Neural progenitor cell (in vitro differentiated cells): ENCODE results near the gene ABHD1. TPM values are rescaled to one million over a fixed set of nuclear protein-coding genes. Genes with fewer than 3 reads are reported as not detected.

Experiments used
- DNase-seq: peaks from one replicate; pipeline ENCODE4 v3.0.0-alpha.2; 2016; ENCODE audit warnings: low spot score
- H2AFZ ChIP-seq: fragments of 200-600 bp; sonication (generic); replicated peaks from 2 replicates; pipeline ENCODE4 v1.6.1; 2016; ENCODE audit warnings: antibody characterized with exemption
- H3F3A ChIP-seq: fragments of 200-600 bp; sonication (generic); 2 replicates; pipeline ENCODE4 v1.6.1; 2016; ENCODE audit warnings: antibody characterized with exemption, low read depth
- H3K27ac ChIP-seq: fragments of 200-600 bp; sonication (generic); 2 replicates; pipeline ENCODE4 v1.5.1; 2016; ENCODE audit warnings: mild to moderate bottlenecking
- H3K27me3 ChIP-seq: fragments of 200-600 bp; sonication (generic); 2 replicates; pipeline ENCODE4 v1.6.1; 2016; ENCODE audit warnings: mild to moderate bottlenecking, moderate library complexity
- H3K36me3 ChIP-seq: fragments of 200-600 bp; sonication (generic); 2 replicates; pipeline ENCODE4 v1.5.1; 2016
- H3K4me1 ChIP-seq: fragments of 200-600 bp; sonication (generic); 2 replicates; pipeline ENCODE4 v1.6.1; 2016; ENCODE audit warnings: mixed run types
- H3K4me2 ChIP-seq: fragments of 200-600 bp; sonication (generic); 2 replicates; pipeline ENCODE4 v1.6.1; 2016
- H3K4me3 ChIP-seq: fragments of 200-600 bp; sonication (generic); 2 replicates; pipeline ENCODE4 v1.5.1; 2016
- H3K79me2 ChIP-seq: fragments of 200-600 bp; sonication (generic); 2 replicates; pipeline ENCODE4 v1.6.1; 2016; ENCODE audit warnings: low read depth
- H3K9ac ChIP-seq: fragments of 200-600 bp; sonication (generic); 2 replicates; pipeline ENCODE4 v1.6.1; 2016
- H3K9me3 ChIP-seq: fragments of 200-600 bp; sonication (generic); 2 replicates; pipeline ENCODE4 v1.5.1; 2016; ENCODE audit warnings: low read depth
- H4K20me1 ChIP-seq: fragments of 200-600 bp; sonication (generic); 2 replicates; pipeline ENCODE4 v1.6.1; 2016; ENCODE audit warnings: low read depth
- H3K27ac Mint-ChIP-seq: 3 replicates; pipeline ENCODE4 v1.8.0; 2021; ENCODE audit warnings: mixed read lengths
- H3K27me3 Mint-ChIP-seq: 2 replicates; pipeline ENCODE4 v1.8.0; 2022; ENCODE audit warnings: low read depth, mild to moderate bottlenecking, inconsistent platforms, moderate library complexity, mixed read lengths; ENCODE audit not compliant: insufficient read depth
- H3K36me3 Mint-ChIP-seq: 3 replicates; pipeline ENCODE4 v1.8.0; 2021; ENCODE audit warnings: mixed read lengths
- H3K4me1 Mint-ChIP-seq: 3 replicates; pipeline ENCODE4 v1.8.0; 2021; ENCODE audit warnings: mixed read lengths
- H3K4me3 Mint-ChIP-seq: 3 replicates; pipeline ENCODE4 v1.8.0; 2021; ENCODE audit warnings: mild to moderate bottlenecking, moderate library complexity, mixed read lengths
- H3K9me3 Mint-ChIP-seq: 3 replicates; pipeline ENCODE4 v1.8.0; 2020; ENCODE audit warnings: mixed read lengths
- EZH2 ChIP-seq: fragments of 200-600 bp; sonication (generic); IDR thresholded peaks from 2 replicates; pipeline ENCODE4 v1.6.1; 2017; ENCODE audit warnings: antibody characterized with exemption, mild to moderate bottlenecking, moderate library complexity
- EZH2phosphoT487 ChIP-seq: fragments of 200-600 bp; sonication (generic); IDR thresholded peaks from 2 replicates; pipeline ENCODE4 v1.6.1; 2017; ENCODE audit warnings: antibody characterized with exemption
- total RNA-seq: library from RNA; depleted of rRNA; stranded (reverse); fragments of >200 nt; gene quantifications from 2 replicates; pipeline ENCODE4 v1.2.3, GENCODE V29; 2015; ENCODE audit warnings: low replicate concordance
- TF ChIP-seq, protein P1 (sequence below): fragments of 200-600 bp; sonication (generic); IDR thresholded peaks from 2 replicates; pipeline ENCODE4 v1.5.1; 2017; ENCODE audit warnings: antibody characterized with exemption, mild to moderate bottlenecking

ABHD1 gene
- total RNA-seq, 1 donor from 2014 or later: 0.65 TPM

GRCh38 chr2:27178469-27178868 lies 54.9 kb downstream of the ABHD1 start:
- no peak overlapping the region for H3K27ac ChIP-seq
- no peaks in the 10 kb centered on the region for H3K36me3 ChIP-seq
- H3K4me2 ChIP-seq: no peak overlapping the region
- H3K27me3 Mint-ChIP-seq: no peaks in the 10 kb centered on the region
- TF ChIP-seq, protein P1, sequence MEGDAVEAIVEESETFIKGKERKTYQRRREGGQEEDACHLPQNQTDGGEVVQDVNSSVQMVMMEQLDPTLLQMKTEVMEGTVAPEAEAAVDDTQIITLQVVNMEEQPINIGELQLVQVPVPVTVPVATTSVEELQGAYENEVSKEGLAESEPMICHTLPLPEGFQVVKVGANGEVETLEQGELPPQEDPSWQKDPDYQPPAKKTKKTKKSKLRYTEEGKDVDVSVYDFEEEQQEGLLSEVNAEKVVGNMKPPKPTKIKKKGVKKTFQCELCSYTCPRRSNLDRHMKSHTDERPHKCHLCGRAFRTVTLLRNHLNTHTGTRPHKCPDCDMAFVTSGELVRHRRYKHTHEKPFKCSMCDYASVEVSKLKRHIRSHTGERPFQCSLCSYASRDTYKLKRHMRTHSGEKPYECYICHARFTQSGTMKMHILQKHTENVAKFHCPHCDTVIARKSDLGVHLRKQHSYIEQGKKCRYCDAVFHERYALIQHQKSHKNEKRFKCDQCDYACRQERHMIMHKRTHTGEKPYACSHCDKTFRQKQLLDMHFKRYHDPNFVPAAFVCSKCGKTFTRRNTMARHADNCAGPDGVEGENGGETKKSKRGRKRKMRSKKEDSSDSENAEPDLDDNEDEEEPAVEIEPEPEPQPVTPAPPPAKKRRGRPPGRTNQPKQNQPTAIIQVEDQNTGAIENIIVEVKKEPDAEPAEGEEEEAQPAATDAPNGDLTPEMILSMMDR: no peak
- no peak for TF ChIP-seq EZH2phosphoT487
- TF ChIP-seq EZH2: no peak
- no peaks in the 10 kb centered on the region for H3K9me3 ChIP-seq
- H3K36me3 Mint-ChIP-seq: no peaks in the 10 kb centered on the region
- H3K4me3 Mint-ChIP-seq: no peak overlapping the region
- no peaks in the 10 kb centered on the region for H4K20me1 ChIP-seq
- no peaks in the 10 kb centered on the region for H3K9me3 Mint-ChIP-seq
- H3K4me1 ChIP-seq: no peaks in the 10 kb centered on the region
- H3K27ac Mint-ChIP-seq: no peak overlapping the region
- H2AFZ ChIP-seq: no peak overlapping the region
- no peak for DNase-seq
- H3K27me3 ChIP-seq: peaks cover 5% of the 10 kb centered on the region
- no peaks in the 10 kb centered on the region for H3F3A ChIP-seq
- no peak overlapping the region for H3K4me3 ChIP-seq
- H3K9ac ChIP-seq: no peak overlapping the region
- H3K4me1 Mint-ChIP-seq: peaks cover 3% of the 10 kb centered on the region
- no peaks in the 10 kb centered on the region for H3K79me2 ChIP-seq

DNA sequence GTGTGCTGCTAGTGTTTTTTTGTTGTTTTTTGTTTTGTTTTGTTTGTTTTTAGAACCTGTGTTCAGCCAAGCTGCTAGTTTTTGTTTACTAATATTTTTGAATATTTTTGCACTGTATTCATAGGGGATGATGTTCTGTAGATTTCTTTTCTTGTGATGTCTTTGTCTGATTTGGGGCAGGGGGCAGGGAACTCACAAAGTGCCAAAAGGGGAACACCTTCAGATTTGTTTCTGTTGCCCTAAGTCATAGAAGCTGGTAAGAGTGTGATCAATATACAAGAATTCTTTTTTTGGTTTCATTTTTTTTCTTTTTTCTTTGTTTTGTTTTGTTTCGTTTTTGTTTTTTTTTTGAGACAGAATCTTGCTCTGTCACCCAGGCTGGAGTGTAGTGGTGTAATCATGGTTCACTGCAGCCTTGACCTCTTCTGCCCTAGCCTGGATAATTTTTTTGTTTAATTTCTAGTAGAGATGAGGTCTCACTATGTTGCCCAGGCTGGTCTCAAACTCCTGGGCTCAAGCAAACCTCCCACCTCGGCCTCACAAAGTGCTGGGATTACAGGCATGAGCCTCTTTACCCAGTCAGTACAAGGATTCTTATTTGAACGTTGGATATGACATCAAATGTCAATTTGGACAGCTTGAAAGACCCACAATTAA lies 55.9 kb downstream of the ABHD1 start:
- no peaks in the 10 kb centered on the region for H3K9me3 Mint-ChIP-seq
- TF ChIP-seq, protein P1: no peak
- no peak for TF ChIP-seq EZH2phosphoT487
- TF ChIP-seq EZH2: no peak
- H3K79me2 ChIP-seq: no peaks in the 10 kb centered on the region
- H3K9ac ChIP-seq: no peak overlapping the region
- DNase-seq: no peak
- H3K4me3 ChIP-seq: no peak overlapping the region
- H3K36me3 Mint-ChIP-seq: no peaks in the 10 kb centered on the region
- H2AFZ ChIP-seq: no peak overlapping the region
- H3K27me3 Mint-ChIP-seq: no peaks in the 10 kb centered on the region
- peaks cover 3% of the 10 kb centered on the region for H3K4me1 Mint-ChIP-seq
- H3K4me2 ChIP-seq: no peak overlapping the region
- H4K20me1 ChIP-seq: no peaks in the 10 kb centered on the region
- no peaks in the 10 kb centered on the region for H3K36me3 ChIP-seq
- no peak overlapping the region for H3K4me3 Mint-ChIP-seq
- no peaks in the 10 kb centered on the region for H3K27me3 ChIP-seq
- H3K27ac Mint-ChIP-seq: no peak overlapping the region
- H3K4me1 ChIP-seq: no peaks in the 10 kb centered on the region
- H3F3A ChIP-seq: no peaks in the 10 kb centered on the region
- no peak overlapping the region for H3K27ac ChIP-seq
- no peaks in the 10 kb centered on the region for H3K9me3 ChIP-seq

Other genes starting within 250 kb of the ABHD1 start
- 3.1 and 6.2 TPM in 2 replicates for gene MAPRE3, start 153.2 kb upstream of the ABHD1 start, total RNA-seq
- gene TMEM214, start 90.8 kb upstream of the ABHD1 start, total RNA-seq: 18.1 and 26.1 TPM in 2 replicates
- gene AGBL5, start 72.1 kb upstream of the ABHD1 start, total RNA-seq: 68.3 and 84.7 TPM in 2 replicates
- 84.6 and 256 TPM in 2 replicates for gene OST4, start 52.2 kb upstream of the ABHD1 start, total RNA-seq
- gene EMILIN1, start 45.2 kb upstream of the ABHD1 start, total RNA-seq: 0.15 and 5.1 TPM in 2 replicates
- 3.3 and 5.0 TPM in 2 replicates for gene KHK, start 37.0 kb upstream of the ABHD1 start, total RNA-seq
- 2.1 and 3.0 TPM in 2 replicates for gene CGREF1, start 4.7 kb upstream of the ABHD1 start, total RNA-seq
- 25.1 and 39.8 TPM in 2 replicates for gene PREB, start 10.8 kb downstream of the ABHD1 start, total RNA-seq
- gene PRR30, start 15.6 kb downstream of the ABHD1 start, total RNA-seq: not detected in 2 replicates
- 0.03 TPM in 1 of 2 replicates, not detected in the other for gene TCF23, start 25.2 kb downstream of the ABHD1 start, total RNA-seq
- gene ATRAID, start 88.2 kb downstream of the ABHD1 start, total RNA-seq: 133 and 142 TPM in 2 replicates
- gene SLC5A6, start 88.5 kb downstream of the ABHD1 start, total RNA-seq: 42.8 and 88.9 TPM in 2 replicates
- 26.5 and 51.8 TPM in 2 replicates for gene CAD, start 93.6 kb downstream of the ABHD1 start, total RNA-seq
- 0.56 and 1.4 TPM in 2 replicates for gene SLC30A3, start 139.2 kb downstream of the ABHD1 start, total RNA-seq
- gene DNAJC5G, start 151.6 kb downstream of the ABHD1 start, total RNA-seq: not detected in 2 replicates
- gene TRIM54, start 158.6 kb downstream of the ABHD1 start, total RNA-seq: 0.12 TPM in 1 of 2 replicates, not detected in the other
- 0.56 and 1.2 TPM in 2 replicates for gene UCN, start 184.6 kb downstream of the ABHD1 start, total RNA-seq
- 71.4 and 78.0 TPM in 2 replicates for gene MPV17, start 199.3 kb downstream of the ABHD1 start, total RNA-seq
- gene GTF3C2, start 232.9 kb downstream of the ABHD1 start, total RNA-seq: 57.3 and 73.9 TPM in 2 replicates
- 25.5 and 38.2 TPM in 2 replicates for gene EIF2B4, start 246.5 kb downstream of the ABHD1 start, total RNA-seq
- gene SNX17, start 246.8 kb downstream of the ABHD1 start, total RNA-seq: 65.2 and 92.6 TPM in 2 replicates